NCI-H510A (cell line): ENCODE results near the gene LYPLA2.

Experiments
- DNase-seq: peaks from one replicate; lab custom pipeline; 2025; lab: John Stamatoyannopoulos, UW

The LYPLA2 gene

GRCh38 chr1:23790696-23791515, at the start of gene LYPLA2:
Gene LYPLA2 (plus strand): TSS chr1:23791145. CDS start chr1:23792683, 1,538 bp downstream.
- DNase-seq, result peak; percentile 91

DNA sequence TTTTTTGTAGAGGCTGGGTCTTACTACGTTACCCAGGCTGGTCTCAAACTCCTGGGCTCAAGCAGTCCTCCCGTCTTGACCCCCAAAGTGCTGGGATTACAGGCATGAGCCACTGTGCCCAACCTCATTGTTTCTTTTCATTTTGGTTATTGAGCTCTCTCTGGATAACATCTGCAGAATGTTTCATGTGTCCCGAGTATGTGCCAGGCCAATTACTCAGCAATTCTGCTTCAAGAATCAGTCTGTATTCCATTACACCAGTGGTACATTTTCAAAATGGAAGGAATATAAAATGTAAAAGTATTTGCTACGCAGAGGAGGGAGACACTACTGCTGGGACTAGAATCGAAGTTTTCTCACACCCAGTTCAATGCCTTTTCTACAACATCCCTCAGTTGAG, 49.3 kb upstream of the LYPLA2 start:
- DNase-seq, result no peak

DNA sequence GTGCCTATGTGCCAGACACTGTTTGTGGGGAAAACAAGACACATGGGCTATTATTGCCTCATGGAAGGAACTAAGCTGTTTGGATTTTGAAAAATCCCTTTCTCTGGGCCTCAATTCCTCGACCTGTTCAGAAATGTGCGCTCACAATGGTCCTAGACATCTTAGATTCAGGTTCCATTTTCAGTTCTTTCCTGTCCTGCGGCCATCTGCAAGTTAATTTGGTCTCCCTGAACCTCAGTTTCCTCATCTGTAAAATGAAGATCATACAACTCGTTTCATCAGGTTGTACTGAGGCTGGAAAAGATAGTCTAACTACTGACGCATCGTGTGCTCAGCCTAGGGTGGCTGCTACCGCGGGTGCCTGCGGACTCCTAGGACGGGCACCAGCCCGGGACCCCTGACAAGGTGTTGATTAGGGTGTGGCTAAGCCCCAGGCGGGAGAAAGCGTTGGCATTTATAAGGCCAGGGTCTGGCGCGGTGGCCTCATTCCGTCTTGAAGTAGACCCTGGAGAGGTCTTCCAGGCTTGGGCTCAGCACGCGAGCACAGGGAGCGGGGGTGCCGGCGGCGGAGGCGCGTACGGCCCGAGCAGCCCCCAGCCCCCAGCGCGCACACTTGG, 48.2 kb upstream of the LYPLA2 start:
- no peak for DNase-seq

DNA sequence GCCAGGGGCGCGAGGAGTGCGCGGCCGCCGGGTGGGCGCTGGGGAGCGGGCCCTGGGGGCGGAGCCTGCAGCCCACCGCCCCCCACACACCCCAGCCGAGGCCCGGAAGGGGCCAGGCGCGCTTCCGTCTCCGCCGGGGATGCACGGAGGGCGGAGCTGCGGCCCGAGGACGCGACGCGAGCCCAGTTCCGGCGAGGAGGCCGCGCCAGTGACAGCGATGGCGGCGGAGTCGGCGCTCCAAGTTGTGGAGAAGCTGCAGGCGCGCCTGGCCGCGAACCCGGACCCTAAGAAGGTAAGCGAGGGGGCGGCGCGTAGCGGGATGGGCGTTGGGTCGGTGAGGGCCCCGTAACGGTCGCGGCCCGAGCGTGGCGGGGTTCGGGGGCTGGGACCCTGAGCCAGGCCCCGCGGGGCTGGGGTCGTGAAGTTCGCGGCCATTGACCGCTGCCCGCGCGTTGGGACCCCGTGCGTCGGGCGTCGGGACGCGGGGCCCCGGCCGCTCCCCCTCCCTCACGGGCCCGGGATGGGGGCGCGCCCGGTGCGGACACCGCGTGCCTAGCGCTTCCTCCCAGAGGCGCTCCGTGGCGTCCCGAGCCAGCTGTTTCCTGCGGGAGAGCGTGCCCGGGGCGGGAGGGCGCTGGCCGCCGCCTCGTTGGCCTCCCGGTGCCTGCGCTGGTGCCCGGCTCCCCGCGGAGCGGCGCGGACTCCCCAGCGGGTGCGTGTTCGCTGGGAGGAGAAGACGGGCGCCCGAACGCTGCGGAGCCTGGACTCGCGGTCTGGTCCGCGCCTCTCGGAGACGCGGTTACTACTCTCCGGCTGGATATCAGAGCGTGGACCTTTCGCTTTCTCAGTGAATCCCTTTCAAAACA, 47.4 kb upstream of the LYPLA2 start, which contains the start of gene ELOA:
Gene ELOA, plus strand, starts transcription at position 185 of the 866 bp plus-strand sequence. Its CDS starts 33 bp downstream, at position 218.
- DNase-seq, result peak; percentile 59

GRCh38 chr1:23745515-23745914, 45.4 kb upstream of the LYPLA2 start:
- no peak for DNase-seq

DNA sequence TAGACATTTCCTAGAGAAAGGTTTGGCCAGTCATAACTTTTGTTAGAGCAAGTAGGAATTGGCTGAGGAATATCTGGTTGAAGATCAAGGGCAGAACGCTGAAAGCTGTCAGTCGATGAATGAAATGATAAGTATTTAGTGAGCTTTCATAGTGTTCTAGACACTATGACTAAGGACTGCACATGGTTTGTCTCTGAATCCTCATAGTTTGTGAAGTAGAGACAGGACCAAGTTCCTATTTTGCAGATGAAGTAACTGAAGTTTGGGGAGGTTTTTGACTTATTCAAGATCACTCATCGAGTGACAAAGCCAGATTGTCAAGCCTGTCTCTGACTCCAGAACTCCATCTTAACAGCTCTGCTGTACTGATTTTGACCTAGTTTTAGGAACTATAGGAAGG, 42.9 kb upstream of the LYPLA2 start:
- DNase-seq, result no peak

DNA sequence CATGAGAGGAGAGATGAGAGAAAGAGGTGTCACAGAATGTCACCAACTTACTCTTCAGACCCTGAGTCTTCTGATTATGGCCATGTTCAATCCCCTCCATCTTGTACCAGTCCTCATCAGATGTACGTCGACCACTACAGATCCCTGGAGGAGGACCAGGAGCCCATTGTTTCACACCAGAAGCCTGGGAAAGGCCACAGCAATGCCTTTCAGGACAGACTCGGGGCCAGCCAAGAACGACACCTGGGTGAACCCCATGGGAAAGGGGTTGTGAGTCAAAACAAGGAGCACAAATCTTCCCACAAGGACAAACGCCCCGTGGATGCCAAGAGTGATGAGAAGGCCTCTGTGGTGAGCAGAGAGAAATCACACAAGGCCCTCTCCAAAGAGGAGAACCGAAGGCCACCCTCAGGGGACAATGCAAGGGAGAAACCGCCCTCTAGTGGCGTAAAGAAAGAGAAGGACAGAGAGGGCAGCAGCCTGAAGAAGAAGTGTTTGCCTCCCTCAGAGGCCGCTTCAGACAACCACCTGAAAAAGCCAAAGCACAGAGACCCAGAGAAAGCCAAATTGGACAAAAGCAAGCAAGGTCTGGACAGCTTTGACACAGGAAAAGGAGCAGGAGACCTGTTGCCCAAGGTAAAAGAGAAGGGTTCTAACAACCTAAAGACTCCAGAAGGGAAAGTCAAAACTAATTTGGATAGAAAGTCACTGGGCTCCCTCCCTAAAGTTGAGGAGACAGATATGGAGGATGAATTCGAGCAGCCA, 39.7 kb upstream of the LYPLA2 start:
- DNase-seq, result peak; percentile 46

GRCh38 chr1:23751815-23752200, 39.1 kb upstream of the LYPLA2 start:
- DNase-seq, result no peak

DNA sequence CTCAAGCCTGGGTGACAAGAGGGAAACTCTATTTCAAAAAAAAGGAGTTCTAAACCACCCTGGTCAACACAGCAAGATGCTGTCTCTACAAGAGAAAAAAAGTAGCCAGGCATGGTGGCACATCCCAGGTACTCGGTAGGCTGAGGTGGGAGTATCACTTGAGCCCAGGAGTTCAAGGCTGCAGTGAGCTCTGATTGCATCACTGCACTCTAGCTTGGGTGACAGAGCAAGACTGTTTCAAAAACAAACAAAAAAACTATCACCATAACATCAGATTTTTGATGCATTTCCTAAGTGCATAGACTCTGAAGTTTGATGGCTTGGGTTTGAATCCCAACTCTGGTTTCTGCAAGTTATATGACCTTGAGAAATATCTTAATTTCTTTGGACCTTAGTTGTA, 38.0 kb upstream of the LYPLA2 start:
- no peak for DNase-seq

GRCh38 chr1:23756676-23757075, 34.3 kb upstream of the LYPLA2 start:
- DNase-seq, result no peak

GRCh38 chr1:23757812-23758211, 33.1 kb upstream of the LYPLA2 start:
- no peak for DNase-seq

GRCh38 chr1:23759277-23759676, 31.7 kb upstream of the LYPLA2 start:
- no peak for DNase-seq

GRCh38 chr1:23763041-23763577, 27.8 kb upstream of the LYPLA2 start:
- DNase-seq, result no peak

- no peak for DNase-seq
Observed at GRCh38 chr1:23768733-23769132, 22.2 kb upstream of the LYPLA2 start.

DNA sequence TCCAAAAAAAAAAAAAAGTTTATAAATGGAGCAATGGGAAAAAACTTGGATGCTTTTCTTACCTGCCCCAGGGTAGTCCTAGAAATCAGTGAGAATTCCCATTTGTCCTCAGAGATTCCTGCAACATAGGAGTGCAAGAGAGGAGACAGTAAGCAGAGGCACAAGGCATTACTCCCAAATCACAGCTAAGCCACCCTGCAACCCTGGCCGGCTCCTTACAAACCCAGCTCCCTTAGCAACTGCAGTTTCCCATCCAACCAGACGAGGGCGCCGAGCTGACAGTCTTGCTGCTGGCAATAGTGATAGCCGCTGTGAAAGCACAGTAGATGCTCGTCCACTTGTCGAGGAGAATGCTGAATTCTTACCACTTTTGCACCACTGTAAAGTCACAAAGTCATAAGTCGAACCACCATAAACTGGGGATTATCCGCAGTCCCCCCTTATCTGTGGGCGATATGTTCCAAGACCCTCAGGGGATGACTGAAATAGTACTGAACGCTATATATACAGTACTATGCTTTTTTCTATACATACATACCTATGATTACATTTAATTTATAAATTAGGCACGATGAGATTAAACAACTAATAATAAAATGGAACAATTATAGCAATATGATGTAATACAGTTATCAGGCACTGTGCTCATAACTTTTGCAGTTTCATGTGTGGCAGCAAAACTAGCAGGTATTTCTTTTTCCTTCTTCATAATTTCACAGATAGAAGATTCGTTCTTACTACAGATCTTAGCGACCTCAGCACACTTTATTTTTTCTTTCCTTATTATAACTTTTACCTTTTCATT, 18.7 kb upstream of the LYPLA2 start:
- DNase-seq, result no peak

GRCh38 chr1:23772854-23773242, 18.1 kb upstream of the LYPLA2 start:
- no peak for DNase-seq

DNA sequence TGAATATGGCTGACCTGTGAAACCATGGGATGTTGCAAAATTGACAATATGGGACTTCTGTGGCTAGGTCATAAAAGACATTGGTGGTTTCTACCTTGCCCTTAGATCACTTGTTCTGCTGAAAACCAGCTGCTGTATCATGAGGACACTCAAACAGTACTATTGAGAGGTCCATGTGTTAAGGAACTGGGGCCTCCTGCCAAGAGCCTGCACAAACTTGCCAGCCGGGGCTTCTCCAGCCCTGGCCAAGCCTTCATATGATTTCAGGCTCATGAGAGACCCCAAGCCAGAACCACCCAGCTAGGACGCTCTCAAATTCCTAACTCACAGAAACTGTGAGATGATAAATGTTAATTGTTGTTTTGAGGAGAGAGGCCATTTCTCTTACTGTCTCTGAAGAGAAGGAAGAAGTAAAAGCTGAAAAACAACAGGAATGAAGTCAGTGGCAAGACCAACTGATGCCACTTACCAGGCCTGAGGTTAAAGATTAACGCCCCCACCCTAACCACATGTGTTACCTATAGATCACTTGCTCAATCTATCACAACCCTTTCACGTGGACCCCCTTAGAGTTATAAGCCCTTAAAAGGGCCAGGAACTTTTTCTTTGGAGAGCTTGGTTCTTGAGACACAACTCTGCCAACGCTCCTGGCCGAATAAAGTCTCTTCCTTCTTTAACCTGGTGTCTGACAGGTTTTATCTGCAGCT, 16.6 kb upstream of the LYPLA2 start:
- DNase-seq, result no peak

GRCh38 chr1:23776217-23776616, 14.7 kb upstream of the LYPLA2 start:
- DNase-seq, result no peak

- DNase-seq, result peak; percentile 77
Observed at GRCh38 chr1:23777979-23778814, 12.7 kb upstream of the LYPLA2 start, which contains the start of gene PITHD1. Gene PITHD1 (plus strand): TSS chr1:23778418. CDS start chr1:23778516, 98 bp downstream.
